Ascending aorta (tissue), 2 donors: ENCODE measurements around the gene CD19. TPM values are rescaled to one million over a fixed set of nuclear protein-coding genes. Genes with fewer than 3 reads are reported as not detected.
"Not testable (repeated sequence)": the region's sequence is repeated elsewhere in the genome, so short reads cannot be mapped to it uniquely, and the experiment has no call there.

Experiments
- DNase-seq, 2 donors: peaks; one replicate each; pipeline ENCODE4 v3.0.0-alpha.2; 2019; ENCODE audit warnings: low spot score in 2 of 2
- H3K27ac ChIP-seq, 2 donors: fragments of 200-600 bp; sonication (generic); one replicate each; pipeline ENCODE4 v1.5.1; 2016 to 2017; ENCODE audit warnings: mild to moderate bottlenecking in 1 of 2
- H3K27me3 ChIP-seq: fragments of 200-600 bp; sonication (generic); one replicate; pipeline ENCODE4 v1.5.1; 2017
- H3K36me3 ChIP-seq, 2 donors: fragments of 200-600 bp; sonication (generic); one replicate each; pipeline ENCODE4 v1.5.1; 2016
- H3K4me1 ChIP-seq, 2 donors: fragments of 200-600 bp; sonication (generic); one replicate each; pipeline ENCODE4 v1.5.1; 2016 to 2017; ENCODE audit warnings: mild to moderate bottlenecking in 1 of 2
- H3K4me3 ChIP-seq, 2 donors: fragments of 200-600 bp; sonication (generic); one replicate each; pipeline ENCODE4 v1.5.1; 2016 to 2017; ENCODE audit warnings: mild to moderate bottlenecking in 1 of 2
- H3K9me3 ChIP-seq, 2 donors: fragments of 200-600 bp; sonication (generic); one replicate each; pipeline ENCODE4 v1.5.1; 2016
- CTCF ChIP-seq, 3 experiments: fragments of 200-600 bp in 2 of 3; fragments of 450-650 bp in 1 of 3; sonication (generic) in 2 of 3; IDR thresholded peaks; one replicate each; pipeline ENCODE4 v1.5.1; 2016 to 2019; ENCODE audit warnings: antibody characterized with exemption in 3 of 3, mild to moderate bottlenecking in 1 of 3, moderate library complexity in 1 of 3
- intact Hi-C: fragments of 100-400 bp; cut with DNase I; formaldehyde crosslinking; loops from one replicate; pipeline ENCODE4 v1.15.1; 2023
- total RNA-seq: library from RNA; depleted of rRNA; stranded (reverse); fragments of >200 nt; gene quantifications from one replicate; pipeline ENCODE4 v1.1.0, GENCODE V29; 2016

The CD19 gene
- total RNA-seq, 1 donor from 2014 or later, result not detected

DNA sequence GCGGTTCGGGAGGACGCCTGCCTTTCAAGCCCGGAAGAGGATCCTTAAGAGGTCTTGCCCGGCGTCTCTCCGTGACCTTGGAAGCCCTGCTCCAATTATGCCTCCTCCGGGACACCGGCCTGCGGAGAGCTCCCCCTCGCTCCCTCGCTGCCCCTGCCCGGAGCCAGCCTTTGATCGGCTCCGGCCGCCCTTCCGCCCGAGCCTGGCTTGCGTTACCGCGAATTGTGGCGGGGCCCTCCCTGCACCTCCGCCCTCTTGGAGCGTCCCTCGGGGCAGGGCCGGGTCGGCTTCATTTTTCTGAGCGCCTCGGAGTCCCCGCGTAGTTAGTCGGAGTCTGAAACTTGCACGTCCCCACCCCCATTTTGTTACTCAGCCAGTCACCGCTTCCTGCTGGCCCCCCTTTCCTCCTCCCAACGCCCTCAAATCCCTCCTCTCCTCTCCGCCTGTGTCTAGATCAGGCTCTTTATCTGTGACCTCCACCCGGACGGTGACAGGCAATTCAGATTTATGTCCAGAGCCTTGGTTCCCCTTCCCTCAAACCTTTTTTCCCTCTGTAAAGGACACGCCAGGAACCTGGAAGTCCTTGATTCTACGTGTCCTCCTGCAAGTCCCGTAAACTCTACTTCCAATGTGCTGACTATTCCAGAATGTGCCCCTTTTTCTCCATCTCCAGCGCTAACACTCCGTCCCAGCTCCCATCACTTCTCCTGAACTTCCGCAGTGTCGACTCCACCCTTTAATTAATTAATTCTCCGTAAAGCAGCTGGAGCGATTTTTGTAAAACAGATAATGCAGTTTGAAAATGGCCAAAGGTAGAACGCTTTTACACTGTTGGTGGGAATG lies 6.2 kb upstream of the CD19 start:
- no peak for TF ChIP-seq CTCF (IDR thresholded peaks at IDR 0.05)
- intact Hi-C loops, result loop anchor here (1.0 to 2.0 kb wide), 5 partner anchors 20 to 103 kb away; partner anchors contain the start of genes ATP2A1, ATXN2L, NFATC2IP and TUFM
- peak in 1 of 2 donors; percentile 88 for DNase-seq
- H3K9me3 ChIP-seq, result no peaks in the 10 kb centered on the region
- H3K4me3 ChIP-seq, result peak overlapping the region; percentile 80 to 90
- H3K27me3 ChIP-seq, result no peaks in the 10 kb centered on the region
- H3K4me1 ChIP-seq, result peaks cover 6 to 9% of the 10 kb centered on the region in 2 donors
- H3K27ac ChIP-seq, result peak overlapping the region; percentile 96 to 99
- H3K36me3 ChIP-seq, result no peaks in the 10 kb centered on the region

- H3K9me3 ChIP-seq, H3K4me1 ChIP-seq, intact Hi-C loops, H3K36me3 ChIP-seq, DNase-seq, H3K27me3 ChIP-seq: not testable (repeated sequence)
- Histone ChIP-seq H3K4me3 (peak overlapping the region in 1 of 2 donors; percentile 90), H3K27ac (peak overlapping the region; percentile 96 to 99)
Observed at GRCh38 chr16:28926284-28926683, 5.5 kb upstream of the CD19 start.

GRCh38 chr16:28927815-28928214 lies 4.0 kb upstream of the CD19 start:
- intact Hi-C loops, result no loop called here
- no peak overlapping the region for H3K27ac ChIP-seq
- H3K36me3 ChIP-seq, result no peaks in the 10 kb centered on the region
- no peaks in the 10 kb centered on the region for H3K9me3 ChIP-seq
- no peak overlapping the region for H3K4me3 ChIP-seq
- no peak for DNase-seq
- H3K27me3 ChIP-seq, result no peaks in the 10 kb centered on the region
- TF ChIP-seq CTCF (IDR thresholded peaks at IDR 0.05), result no peak
- H3K4me1 ChIP-seq, result peaks cover 6 to 9% of the 10 kb centered on the region in 2 donors

DNA sequence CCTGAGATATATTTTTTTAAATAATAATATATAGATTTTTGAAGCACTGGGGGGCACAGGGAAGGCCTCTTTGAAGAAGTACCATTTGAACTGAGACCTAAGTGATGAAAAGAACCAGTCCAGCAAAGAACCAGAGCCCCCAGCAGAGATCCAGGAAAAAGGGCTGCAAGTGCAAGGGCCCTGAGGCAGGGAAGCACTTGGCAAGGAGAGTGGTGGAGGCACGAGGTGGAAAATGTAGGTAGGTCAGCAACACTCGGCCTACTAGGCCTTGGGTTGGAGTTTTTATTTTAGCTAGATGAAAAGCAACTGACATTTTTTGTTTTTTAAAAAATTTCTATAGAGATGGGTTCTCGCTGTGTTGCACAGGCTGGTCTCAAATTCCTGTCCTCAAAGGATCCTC lies 1.6 kb upstream of the CD19 start:
- no peaks in the 10 kb centered on the region for H3K27me3 ChIP-seq
- H3K36me3 ChIP-seq, result no peaks in the 10 kb centered on the region
- intact Hi-C loops, result no loop called here
- no peaks in the 10 kb centered on the region for H3K9me3 ChIP-seq
- DNase-seq, result no peak
- TF ChIP-seq CTCF (IDR thresholded peaks at IDR 0.05), result no peak
- no peak overlapping the region for H3K4me3 ChIP-seq
- H3K4me1 ChIP-seq, result peaks cover 0 to 2% of the 10 kb centered on the region in 2 donors
- H3K27ac ChIP-seq, result no peak overlapping the region

- intact Hi-C loops, result no loop called here
- Histone ChIP-seq H3K4me1 (peaks cover 0 to 2% of the 10 kb centered on the region in 2 donors), H3K4me3 (no peak overlapping the region), H3K27ac (no peak overlapping the region), H3K27me3 (no peaks in the 10 kb centered on the region), H3K36me3 (no peaks in the 10 kb centered on the region), H3K9me3 (no peaks in the 10 kb centered on the region)
- DNase-seq, result no peak
- TF ChIP-seq CTCF (IDR thresholded peaks at IDR 0.05), result no peak
Observed at GRCh38 chr16:28930652-28931051, 1.1 kb upstream of the CD19 start.

GRCh38 chr16:28932339-28933141 lies 769 bp downstream of the CD19 start:
- no peaks in the 10 kb centered on the region for H3K36me3 ChIP-seq
- H3K27me3 ChIP-seq, result no peaks in the 10 kb centered on the region
- no peak overlapping the region for H3K4me3 ChIP-seq
- TF ChIP-seq CTCF (IDR thresholded peaks at IDR 0.05), result no peak
- no peak overlapping the region for H3K27ac ChIP-seq
- H3K4me1 ChIP-seq, result no peaks in the 10 kb centered on the region
- intact Hi-C loops, result no loop called here
- DNase-seq, result no peak
- H3K9me3 ChIP-seq, result no peaks in the 10 kb centered on the region
